ENCODE measurements around the gene STXBP2.
"Not testable (repeated sequence)": the region's sequence is repeated elsewhere in the genome, so short reads cannot be mapped to it uniquely, and the experiment has no call there.

Gene STXBP2

DNA sequence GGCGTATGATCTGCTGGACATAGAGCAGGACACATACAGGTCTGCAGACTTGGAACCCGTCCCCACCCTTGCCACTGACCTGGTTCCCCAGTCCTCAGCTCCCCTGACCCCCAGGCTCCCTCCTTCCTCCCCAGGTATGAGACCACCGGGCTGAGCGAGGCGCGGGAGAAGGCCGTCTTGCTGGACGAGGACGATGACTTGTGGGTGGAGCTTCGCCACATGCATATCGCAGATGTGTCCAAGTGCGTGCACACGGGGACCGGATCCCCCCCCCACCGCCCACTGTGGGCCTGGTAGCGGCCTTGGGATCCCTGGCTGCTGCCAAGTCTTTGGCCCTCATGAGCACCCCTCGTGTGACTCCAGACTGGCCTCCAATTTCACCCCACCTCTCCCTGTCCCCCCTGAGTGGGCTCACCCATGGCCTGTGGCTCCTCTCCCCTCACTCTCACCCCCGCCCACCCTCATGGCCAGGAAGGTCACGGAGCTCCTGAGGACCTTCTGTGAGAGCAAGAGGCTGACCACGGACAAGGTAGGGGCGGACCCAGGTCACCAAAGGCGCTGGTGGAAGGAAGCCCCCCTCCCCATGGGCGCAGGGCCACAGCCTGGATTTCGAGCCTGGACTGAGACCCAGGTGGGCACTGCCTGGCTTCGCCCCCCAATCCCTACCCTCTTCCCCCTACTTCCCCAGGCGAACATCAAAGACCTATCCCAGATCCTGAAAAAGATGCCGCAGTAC lies 5.6 kb downstream of the STXBP2 start:
- 94 to 95% methylated on average over 27 of the region's 27 CpGs for WGBS, 2 experiments

DNA sequence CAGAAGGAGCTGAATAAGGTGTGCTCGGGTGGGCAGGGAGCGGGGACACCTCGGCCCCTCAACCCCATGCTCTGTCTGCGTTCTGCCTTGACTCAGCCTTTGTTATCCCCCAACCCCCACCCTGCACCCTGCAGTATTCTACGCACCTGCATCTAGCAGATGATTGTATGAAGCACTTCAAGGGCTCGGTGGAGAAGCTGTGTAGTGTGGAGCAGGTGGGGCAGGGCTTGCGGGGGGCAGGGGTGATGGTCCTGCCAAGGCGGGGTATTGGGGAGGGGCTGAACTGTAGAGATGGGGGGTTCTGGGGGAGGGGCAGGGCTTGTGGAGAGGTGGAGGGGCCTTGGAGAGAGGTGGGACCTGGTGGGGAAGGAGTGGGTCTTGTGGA lies 6.1 kb downstream of the STXBP2 start:
- 94 to 95% methylated on average over 8 of the region's 8 CpGs for WGBS, 2 experiments
- H3K27me3 ChIP-seq (ENCODE audit: control insufficient read depth, insufficient read depth, low read length, poor library complexity, severe bottlenecking): no peaks in the 10 kb centered on the region
- no peaks in the 10 kb centered on the region for H3K4me1 ChIP-seq (ENCODE audit: control insufficient read depth, insufficient read depth, low read length)
- H3K4me3 ChIP-seq (ENCODE audit: insufficient read depth, low read depth, low read length): no peak overlapping the region
- H3K36me3 ChIP-seq (ENCODE audit: control insufficient read depth, insufficient read depth, low read length): no peaks in the 10 kb centered on the region
- no peak overlapping the region for H3K27ac ChIP-seq (ENCODE audit: insufficient read depth, low read depth, low read length, poor library complexity, severe bottlenecking)
- no peaks in the 10 kb centered on the region for H3K9me3 ChIP-seq (ENCODE audit: control insufficient read depth, low read length)

More for the DNA sequence above, 5.6 kb downstream of the STXBP2 start:
- no peaks in the 10 kb centered on the region for H3K4me1 ChIP-seq (ENCODE audit: control insufficient read depth, insufficient read depth, low read length)
- H3K4me3 ChIP-seq (ENCODE audit: insufficient read depth, low read depth, low read length): no peak overlapping the region
- no peak overlapping the region for H3K27ac ChIP-seq (ENCODE audit: insufficient read depth, low read depth, low read length, poor library complexity, severe bottlenecking)
- H3K9me3 ChIP-seq (ENCODE audit: control insufficient read depth, low read length): no peaks in the 10 kb centered on the region
- no peaks in the 10 kb centered on the region for H3K36me3 ChIP-seq (ENCODE audit: control insufficient read depth, insufficient read depth, low read length)
- no peaks in the 10 kb centered on the region for H3K27me3 ChIP-seq (ENCODE audit: control insufficient read depth, insufficient read depth, low read length, poor library complexity, severe bottlenecking)

GRCh38 chr19:7643629-7644549 lies 7.0 kb downstream of the STXBP2 start:
- WGBS, 2 experiments: 75 to 77% methylated on average over 10 of the region's 10 CpGs
- H3K4me3 ChIP-seq (ENCODE audit: insufficient read depth, low read depth, low read length); H3K36me3 ChIP-seq (ENCODE audit: control insufficient read depth, insufficient read depth, low read length): not testable (repeated sequence)

GRCh38 chr19:7644550-7644877 lies 7.6 kb downstream of the STXBP2 start:
- Histone ChIP-seq H3K4me1 (ENCODE audit: control insufficient read depth, insufficient read depth, low read length) (no peaks in the 10 kb centered on the region), H3K27me3 (ENCODE audit: control insufficient read depth, insufficient read depth, low read length, poor library complexity, severe bottlenecking) (no peaks in the 10 kb centered on the region), H3K4me3 (ENCODE audit: insufficient read depth, low read depth, low read length) (no peak overlapping the region), H3K9me3 (ENCODE audit: control insufficient read depth, low read length) (no peaks in the 10 kb centered on the region), H3K27ac (ENCODE audit: insufficient read depth, low read depth, low read length, poor library complexity, severe bottlenecking) (no peak overlapping the region), H3K36me3 (ENCODE audit: control insufficient read depth, insufficient read depth, low read length) (no peaks in the 10 kb centered on the region)
- WGBS, 2 experiments: 95 to 96% methylated on average over 20 of the region's 20 CpGs

More at GRCh38 chr19:7643629-7644549, 7.0 kb downstream of the STXBP2 start:
- not testable (repeated sequence) for H3K27me3 ChIP-seq (ENCODE audit: control insufficient read depth, insufficient read depth, low read length, poor library complexity, severe bottlenecking); H3K27ac ChIP-seq (ENCODE audit: insufficient read depth, low read depth, low read length, poor library complexity, severe bottlenecking); H3K4me1 ChIP-seq (ENCODE audit: control insufficient read depth, insufficient read depth, low read length); H3K9me3 ChIP-seq (ENCODE audit: control insufficient read depth, low read length)

GRCh38 chr19:7645163-7645562 lies 8.3 kb downstream of the STXBP2 start:
- 94 to 96% methylated on average over 14 of the region's 14 CpGs for whole genome bisulfite sequencing, 2 experiments
- H3K4me3 ChIP-seq (ENCODE audit: insufficient read depth, low read depth, low read length): no peak overlapping the region
- no peak overlapping the region for H3K27ac ChIP-seq (ENCODE audit: insufficient read depth, low read depth, low read length, poor library complexity, severe bottlenecking)
- H3K27me3 ChIP-seq (ENCODE audit: control insufficient read depth, insufficient read depth, low read length, poor library complexity, severe bottlenecking): no peaks in the 10 kb centered on the region
- no peaks in the 10 kb centered on the region for H3K9me3 ChIP-seq (ENCODE audit: control insufficient read depth, low read length)
- no peaks in the 10 kb centered on the region for H3K4me1 ChIP-seq (ENCODE audit: control insufficient read depth, insufficient read depth, low read length)
- no peaks in the 10 kb centered on the region for H3K36me3 ChIP-seq (ENCODE audit: control insufficient read depth, insufficient read depth, low read length)

DNA sequence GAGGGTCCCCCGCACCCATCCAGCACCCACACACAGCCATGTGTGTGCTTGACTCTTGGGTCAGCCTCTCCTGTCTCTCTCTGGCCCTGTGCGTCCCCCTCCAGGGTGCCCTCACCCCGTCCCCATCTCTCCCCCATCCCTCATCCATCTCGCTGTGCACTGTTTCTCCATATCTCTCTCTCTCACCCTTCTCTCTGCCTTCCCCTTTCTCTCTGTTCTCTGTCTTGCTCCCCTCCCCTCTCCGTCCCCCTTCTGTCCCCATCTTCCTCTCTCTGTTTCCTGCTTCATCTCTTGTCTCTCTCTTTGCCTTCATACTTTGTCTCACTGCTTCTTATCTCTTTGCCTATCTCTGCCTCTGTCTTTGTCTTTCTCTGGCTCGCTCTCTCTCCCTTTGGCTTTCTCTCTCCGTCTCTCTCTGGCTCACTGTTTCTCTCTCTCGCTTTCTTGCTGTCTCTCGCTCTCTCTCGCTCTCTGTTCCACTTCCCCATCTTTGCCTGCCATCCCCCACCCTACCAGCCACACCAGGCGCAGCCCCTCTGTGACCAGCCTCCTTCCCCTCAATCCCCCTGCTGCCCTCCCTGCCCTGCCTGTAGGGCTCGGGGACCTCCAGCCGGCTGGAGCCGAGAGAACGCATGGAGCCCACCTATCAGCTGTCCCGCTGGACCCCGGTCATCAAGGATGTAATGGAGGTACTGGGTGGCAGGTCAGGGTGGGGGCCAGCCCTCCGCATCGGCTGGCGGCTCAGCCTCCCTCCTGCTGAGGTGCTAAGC lies 8.9 kb downstream of the STXBP2 start:
- no peaks in the 10 kb centered on the region for H3K36me3 ChIP-seq (ENCODE audit: control insufficient read depth, insufficient read depth, low read length)
- no peaks in the 10 kb centered on the region for H3K4me1 ChIP-seq (ENCODE audit: control insufficient read depth, insufficient read depth, low read length)
- H3K9me3 ChIP-seq (ENCODE audit: control insufficient read depth, low read length): no peaks in the 10 kb centered on the region
- no peak overlapping the region for H3K27ac ChIP-seq (ENCODE audit: insufficient read depth, low read depth, low read length, poor library complexity, severe bottlenecking)
- 81 to 83% methylated on average over 20 of the region's 20 CpGs for WGBS, 2 experiments
- H3K27me3 ChIP-seq (ENCODE audit: control insufficient read depth, insufficient read depth, low read length, poor library complexity, severe bottlenecking): peaks cover 6% of the 10 kb centered on the region
- H3K4me3 ChIP-seq (ENCODE audit: insufficient read depth, low read depth, low read length): no peak overlapping the region

DNA sequence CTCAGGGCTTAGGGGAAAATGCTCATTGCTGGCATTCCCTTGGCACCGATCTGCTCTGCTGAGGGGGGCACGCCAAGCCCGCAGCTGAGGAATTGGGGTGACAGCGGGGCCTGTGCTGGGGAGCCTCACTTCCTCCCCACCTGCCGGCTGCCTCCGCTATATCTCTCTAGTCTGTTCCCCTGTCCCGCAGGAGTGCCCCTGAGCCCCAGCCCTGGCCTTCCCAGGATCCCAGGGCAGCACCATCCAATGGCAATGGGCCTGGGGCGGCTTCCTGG lies 9.5 kb downstream of the STXBP2 start:
- Histone ChIP-seq H3K4me1 (ENCODE audit: control insufficient read depth, insufficient read depth, low read length) (no peaks in the 10 kb centered on the region), H3K27me3 (ENCODE audit: control insufficient read depth, insufficient read depth, low read length, poor library complexity, severe bottlenecking) (peaks cover 11% of the 10 kb centered on the region), H3K9me3 (ENCODE audit: control insufficient read depth, low read length) (no peaks in the 10 kb centered on the region), H3K4me3 (ENCODE audit: insufficient read depth, low read depth, low read length) (no peak overlapping the region), H3K27ac (ENCODE audit: insufficient read depth, low read depth, low read length, poor library complexity, severe bottlenecking) (no peak overlapping the region), H3K36me3 (ENCODE audit: control insufficient read depth, insufficient read depth, low read length) (no peaks in the 10 kb centered on the region)
- WGBS, 2 experiments: 85 to 86% methylated on average over 8 of the region's 8 CpGs

DNA sequence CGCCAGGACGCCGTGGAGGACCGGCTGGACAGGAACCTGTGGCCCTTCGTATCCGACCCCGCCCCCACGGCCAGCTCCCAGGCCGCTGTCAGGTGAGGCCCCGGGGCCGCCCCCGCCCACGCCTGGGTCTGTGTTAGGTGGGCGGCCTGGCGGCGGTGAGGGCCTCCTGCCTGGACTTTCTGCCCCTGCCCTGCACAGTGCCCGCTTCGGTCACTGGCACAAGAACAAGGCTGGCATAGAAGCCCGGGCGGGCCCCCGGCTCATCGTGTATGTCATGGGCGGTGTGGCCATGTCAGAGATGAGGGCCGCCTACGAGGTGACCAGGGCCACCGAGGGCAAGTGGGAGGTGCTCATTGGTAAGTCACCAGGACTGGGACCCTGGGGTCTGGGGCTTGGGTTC lies 10.2 kb downstream of the STXBP2 start:
- Histone ChIP-seq H3K9me3 (ENCODE audit: control insufficient read depth, low read length) (no peaks in the 10 kb centered on the region), H3K4me3 (ENCODE audit: insufficient read depth, low read depth, low read length) (no peak overlapping the region), H3K36me3 (ENCODE audit: control insufficient read depth, insufficient read depth, low read length) (no peaks in the 10 kb centered on the region), H3K4me1 (ENCODE audit: control insufficient read depth, insufficient read depth, low read length) (no peaks in the 10 kb centered on the region), H3K27ac (ENCODE audit: insufficient read depth, low read depth, low read length, poor library complexity, severe bottlenecking) (no peak overlapping the region), H3K27me3 (ENCODE audit: control insufficient read depth, insufficient read depth, low read length, poor library complexity, severe bottlenecking) (peaks cover 11% of the 10 kb centered on the region)
- 91% methylated on average over 26 of the region's 26 CpGs for WGBS, 2 experiments

GRCh38 chr19:7648265-7649014 lies 11.5 kb downstream of the STXBP2 start:
- Histone ChIP-seq H3K4me1 (ENCODE audit: control insufficient read depth, insufficient read depth, low read length) (no peaks in the 10 kb centered on the region), H3K27ac (ENCODE audit: insufficient read depth, low read depth, low read length, poor library complexity, severe bottlenecking) (no peak overlapping the region), H3K4me3 (ENCODE audit: insufficient read depth, low read depth, low read length) (no peak overlapping the region), H3K27me3 (ENCODE audit: control insufficient read depth, insufficient read depth, low read length, poor library complexity, severe bottlenecking) (peaks cover 11% of the 10 kb centered on the region), H3K9me3 (ENCODE audit: control insufficient read depth, low read length) (no peaks in the 10 kb centered on the region), H3K36me3 (ENCODE audit: control insufficient read depth, insufficient read depth, low read length) (no peaks in the 10 kb centered on the region)
- 93 to 94% methylated on average over 15 of the region's 15 CpGs for WGBS, 2 experiments

Measured in ectodermal cell (in vitro differentiated cells).